Naive thymus-derived CD4-positive, alpha-beta T cell (primary cell): Measurements from ENCODE around the gene GRIK1. TPM values are rescaled to one million over a fixed set of nuclear protein-coding genes. Genes with fewer than 3 reads are reported as not detected.

ENCODE experiments used
- ATAC-seq: fragments of 150-1000 bp; cut with Tn5 transposase; 2 replicates; pipeline ENCODE4 v1.10.0; 2021; ENCODE audit warnings: mild to moderate bottlenecking, moderate library complexity
- CTCF ChIA-PET: fragments of 350-600 bp; sonication (Branson Sonifier 250); formaldehyde crosslinking; loops from one replicate; lab custom pipeline; 2021; ENCODE audit warnings: antibody characterized with exemption; lab: Charles Lee
- POLR2A ChIA-PET: fragments of 350-600 bp; sonication (Branson Sonifier 250); formaldehyde crosslinking; loops from one replicate; lab custom pipeline; 2021; ENCODE audit warnings: antibody characterized with exemption, inconsistent platforms; lab: Charles Lee
- DNase-seq, 9 donors: peaks; one replicate each; pipeline versions ENCODE4 v3.0.0 to v3.0.0-alpha.2; 2020 to 2022; ENCODE audit warnings: mixed read lengths in 1 of 9
- H3K27ac ChIP-seq: one replicate; pipeline ENCODE4 v1.7.0; 2013; ENCODE audit warnings: mild to moderate bottlenecking, low read depth, low read length, moderate library complexity
- H3K27me3 ChIP-seq, 2 donors: one replicate each; pipeline ENCODE4 v1.7.0; 2013; ENCODE audit warnings: low read length in 2 of 2, mild to moderate bottlenecking in 2 of 2, moderate library complexity in 2 of 2; ENCODE audit not compliant: control insufficient read depth in 2 of 2, insufficient read depth in 2 of 2
- H3K36me3 ChIP-seq, 3 experiments: 1 replicate in 2 of 3; 2 replicates in 1 of 3; pipeline ENCODE4 v1.7.0; 2013; ENCODE audit warnings: low read length in 3 of 3, mild to moderate bottlenecking in 3 of 3, moderate library complexity in 1 of 3; ENCODE audit not compliant: insufficient read depth in 3 of 3, control insufficient read depth in 2 of 3
- H3K4me1 ChIP-seq, 2 donors: one replicate each; pipeline ENCODE4 v1.7.0; 2013; ENCODE audit warnings: low read length in 2 of 2, mild to moderate bottlenecking in 2 of 2, moderate library complexity in 1 of 2; ENCODE audit not compliant: control insufficient read depth in 2 of 2, insufficient read depth in 2 of 2
- H3K4me3 ChIP-seq: 2 replicates; pipeline ENCODE4 v1.7.0; 2013; ENCODE audit warnings: mild to moderate bottlenecking, low read length
- H3K9me3 ChIP-seq, 3 experiments: 1 replicate in 2 of 3; 2 replicates in 1 of 3; pipeline ENCODE4 v1.7.0; 2013; ENCODE audit warnings: low read length in 3 of 3; ENCODE audit not compliant: control insufficient read depth in 2 of 3
- H3K27ac Mint-ChIP-seq, 9 donors: one replicate each; pipeline ENCODE4 v1.8.0; 2020 to 2022; ENCODE audit warnings: mixed read lengths in 9 of 9, mild to moderate bottlenecking in 8 of 9, moderate library complexity in 5 of 9, inconsistent platforms in 2 of 9
- H3K27me3 Mint-ChIP-seq, 5 donors: one replicate each; pipeline ENCODE4 v1.8.0; 2021 to 2022; ENCODE audit warnings: mixed read lengths in 5 of 5, mild to moderate bottlenecking in 1 of 5
- H3K36me3 Mint-ChIP-seq, 5 donors: one replicate each; pipeline ENCODE4 v1.8.0; 2020 to 2022; ENCODE audit warnings: mixed read lengths in 5 of 5, mild to moderate bottlenecking in 3 of 5, inconsistent platforms in 1 of 5
- H3K4me1 Mint-ChIP-seq, 7 donors: one replicate each; pipeline ENCODE4 v1.8.0; 2020 to 2022; ENCODE audit warnings: mixed read lengths in 7 of 7, mild to moderate bottlenecking in 3 of 7, inconsistent platforms in 1 of 7
- H3K4me3 Mint-ChIP-seq, 10 donors: one replicate each; pipeline ENCODE4 v1.8.0; 2020 to 2022; ENCODE audit warnings: mild to moderate bottlenecking in 10 of 10, mixed read lengths in 10 of 10, moderate library complexity in 6 of 10, inconsistent platforms in 2 of 10
- H3K9me3 Mint-ChIP-seq, 11 donors: one replicate each; pipeline ENCODE4 v1.8.0; 2020 to 2022; ENCODE audit warnings: mixed read lengths in 11 of 11, mild to moderate bottlenecking in 4 of 11, inconsistent platforms in 1 of 11, moderate library complexity in 1 of 11
- intact Hi-C, 2 donors: fragments of 100-400 bp; cut with micrococcal nuclease; formaldehyde crosslinking; loops; one replicate each; pipeline ENCODE4 v1.15.1; 2023
- polyA plus RNA-seq, 2 donors: library from polyadenylated mRNA; unstranded; fragments of 300-500 nt; fragmentation: Illumina TruSeq; gene quantifications; one replicate each; pipeline ENCODE4 v1.2.3, GENCODE V29; 2021
- total RNA-seq, 6 experiments: library from RNA in 5 of 6; stranded (reverse) in 5 of 6; gene quantifications; 1 replicate in 5 of 6; 2 replicates in 1 of 6; pipeline ENCODE4 v1.2.3 and lab custom pipeline; 2021 to 2026

Gene GRIK1
- total and polyA plus RNA-seq, 7 experiments from 2014 or later = 0.10 TPM; not detected in 6

DNA sequence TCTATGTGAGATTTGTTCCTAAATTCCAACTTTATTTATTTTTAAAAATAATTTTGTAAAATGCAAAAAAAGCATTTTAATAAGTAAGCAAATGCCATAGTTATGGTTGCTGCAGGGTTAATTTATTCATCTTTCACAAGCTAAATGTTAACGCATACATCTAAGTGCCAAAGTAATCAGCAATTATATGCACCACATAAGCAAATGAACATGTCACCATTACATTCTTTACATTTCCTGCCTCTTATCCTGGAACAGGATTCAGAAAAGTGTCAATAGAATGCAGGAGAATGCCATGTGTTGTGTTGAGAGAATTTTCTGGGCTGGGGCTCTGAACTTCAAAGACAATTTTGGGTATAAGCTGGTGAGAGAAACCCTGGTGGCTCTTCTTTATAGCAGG lies 136.6 kb downstream of the GRIK1 start:
- Histone ChIP-seq H3K36me3 (no peaks in the 10 kb centered on the region), H3K27me3 (no peaks in the 10 kb centered on the region), H3K9me3 (no peaks in the 10 kb centered on the region), H3K4me3 (no peak overlapping the region), H3K27ac (no peak overlapping the region), H3K4me1 (no peaks in the 10 kb centered on the region)
- Mint-ChIP-seq H3K36me3 (peaks cover 0 to 3% (median 0%) of the 10 kb centered on the region in 5 donors), H3K4me3 (no peak overlapping the region), H3K9me3 (peaks cover 0 to 2% (median 0%) of the 10 kb centered on the region in 11 donors), H3K27ac (no peak overlapping the region), H3K27me3 (peaks cover 3 to 27% (median 13%) of the 10 kb centered on the region in 5 donors), H3K4me1 (peaks cover 0 to 2% (median 0%) of the 10 kb centered on the region in 7 donors)
- ATAC-seq = no peak
- intact Hi-C loops = no loop called here
- no peak for DNase-seq
- POLR2A ChIA-PET = interaction anchor here (0.6 kb wide), 1 partner anchor 202 kb away, joined by 4 read pairs; no protein-coding TSS in a partner anchor
- CTCF ChIA-PET = no interaction called here

DNA sequence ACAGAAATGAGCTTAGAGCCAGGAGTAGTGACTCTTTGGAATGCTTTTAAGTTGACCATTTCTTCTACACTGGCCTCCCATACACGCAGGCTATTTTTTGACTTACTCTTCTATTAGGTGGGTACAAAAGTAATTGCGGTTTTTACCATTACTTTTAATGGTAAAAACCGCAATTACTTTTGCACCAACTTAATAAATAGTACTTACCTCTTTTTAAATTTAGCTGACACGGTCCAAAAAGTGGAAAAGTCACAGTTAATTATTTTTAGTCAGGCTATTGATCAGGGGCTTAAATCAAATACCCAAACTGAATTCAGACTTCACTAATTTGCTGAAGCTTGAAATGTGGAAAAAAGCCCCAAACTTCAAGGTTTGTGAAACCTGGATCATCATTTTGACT lies 138.7 kb downstream of the GRIK1 start:
- H3K27ac Mint-ChIP-seq = no peak overlapping the region
- H3K4me3 ChIP-seq = no peak overlapping the region
- peaks cover 0 to 27% (median 12%) of the 10 kb centered on the region in 5 donors for H3K27me3 Mint-ChIP-seq
- no peaks in the 10 kb centered on the region for H3K9me3 ChIP-seq
- peaks cover 0 to 2% (median 0%) of the 10 kb centered on the region in 11 donors for H3K9me3 Mint-ChIP-seq
- H3K36me3 ChIP-seq = no peaks in the 10 kb centered on the region
- CTCF ChIA-PET = no interaction called here
- peaks cover 0 to 3% (median 0%) of the 10 kb centered on the region in 5 donors for H3K36me3 Mint-ChIP-seq
- H3K4me3 Mint-ChIP-seq = no peak overlapping the region
- POLR2A ChIA-PET = no interaction called here
- H3K27me3 ChIP-seq = no peaks in the 10 kb centered on the region
- DNase-seq (no peak), ATAC-seq (no peak)
- intact Hi-C loops = no loop called here
- no peak overlapping the region for H3K27ac ChIP-seq
- no peaks in the 10 kb centered on the region for H3K4me1 ChIP-seq
- H3K4me1 Mint-ChIP-seq = peaks cover 0 to 2% (median 0%) of the 10 kb centered on the region in 7 donors

DNA sequence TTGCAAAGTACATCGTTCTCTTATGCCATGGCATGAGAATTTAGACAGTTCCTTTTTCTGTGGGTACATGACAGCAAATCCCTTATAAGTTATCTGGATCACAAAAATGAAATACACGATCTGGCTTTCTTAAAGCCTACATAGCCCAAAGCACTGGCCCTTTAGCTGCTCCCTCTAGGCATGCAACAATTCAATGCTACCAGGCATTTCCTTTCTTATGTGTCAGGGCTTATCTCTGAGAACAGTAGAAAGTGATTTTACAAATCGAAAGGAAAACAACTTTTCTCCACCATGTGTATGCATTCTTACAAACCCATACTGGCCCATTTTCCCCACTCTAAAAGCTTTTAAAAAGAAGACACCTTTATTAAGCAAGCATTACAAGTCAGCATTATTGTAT lies 139.7 kb downstream of the GRIK1 start:
- Mint-ChIP-seq H3K36me3 (peaks cover 0 to 3% (median 0%) of the 10 kb centered on the region in 5 donors), H3K4me1 (peaks cover 0 to 2% (median 0%) of the 10 kb centered on the region in 7 donors), H3K9me3 (peaks cover 0 to 2% (median 0%) of the 10 kb centered on the region in 11 donors), H3K27ac (no peak overlapping the region), H3K27me3 (peaks cover 0 to 27% (median 12%) of the 10 kb centered on the region in 5 donors), H3K4me3 (no peak overlapping the region)
- Histone ChIP-seq H3K9me3 (no peaks in the 10 kb centered on the region), H3K27me3 (no peaks in the 10 kb centered on the region), H3K4me3 (no peak overlapping the region), H3K4me1 (no peaks in the 10 kb centered on the region), H3K27ac (no peak overlapping the region), H3K36me3 (no peaks in the 10 kb centered on the region)
- DNase-seq (no peak), ATAC-seq (no peak)
- POLR2A ChIA-PET = no interaction called here
- intact Hi-C loops = no loop called here
- CTCF ChIA-PET = no interaction called here

DNA sequence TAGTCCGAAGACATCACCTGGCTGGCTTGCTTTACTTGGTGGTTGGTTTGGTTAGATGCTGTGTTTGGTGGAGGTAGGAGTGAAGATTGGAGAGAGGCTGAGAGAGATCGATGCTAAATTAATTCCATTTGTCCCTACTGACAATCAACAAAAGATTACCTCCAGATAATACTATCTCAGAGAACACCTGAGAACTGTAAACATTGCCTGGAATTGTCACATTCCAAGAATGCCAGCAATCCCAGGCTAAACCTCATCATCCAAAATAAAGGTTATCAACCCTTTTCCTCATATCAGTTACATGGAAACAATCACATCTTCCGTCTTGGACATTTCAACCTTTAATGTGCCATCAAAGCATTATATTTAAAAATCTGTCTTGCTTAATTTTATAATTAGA lies 141.0 kb downstream of the GRIK1 start:
- H3K9me3 Mint-ChIP-seq = peaks cover 0 to 2% (median 0%) of the 10 kb centered on the region in 11 donors

DNA sequence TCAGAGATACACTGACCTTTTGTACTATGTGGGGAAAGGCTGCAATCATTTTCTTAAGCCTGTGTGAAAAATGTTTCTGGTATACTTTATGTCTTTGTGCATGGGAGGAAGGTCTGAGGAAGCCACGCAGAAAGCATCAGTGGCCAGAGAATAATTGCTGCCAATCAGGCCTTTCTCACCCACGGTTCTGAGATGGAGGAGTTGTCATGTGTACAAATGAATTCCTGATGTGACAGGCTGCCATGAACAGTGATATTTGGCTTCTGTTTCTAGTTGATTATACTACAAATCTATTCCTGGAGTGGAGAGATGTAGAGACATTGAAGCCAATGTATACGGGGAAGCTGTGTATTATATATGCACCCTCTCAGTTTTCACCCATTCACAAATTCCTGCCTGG lies 142.6 kb downstream of the GRIK1 start:
- peaks cover 0 to 2% (median 0%) of the 10 kb centered on the region in 7 donors for H3K4me1 Mint-ChIP-seq

More for the DNA sequence above, 141.0 kb downstream of the GRIK1 start:
- Histone ChIP-seq H3K4me1 (no peaks in the 10 kb centered on the region), H3K9me3 (no peaks in the 10 kb centered on the region), H3K27ac (no peak overlapping the region), H3K36me3 (no peaks in the 10 kb centered on the region), H3K4me3 (no peak overlapping the region), H3K27me3 (no peaks in the 10 kb centered on the region)
- no peak for ATAC-seq
- intact Hi-C loops = no loop called here
- Mint-ChIP-seq H3K4me3 (no peak overlapping the region), H3K27me3 (peaks cover 0 to 23% (median 11%) of the 10 kb centered on the region in 5 donors), H3K36me3 (peaks cover 0 to 3% (median 0%) of the 10 kb centered on the region in 5 donors), H3K27ac (no peak overlapping the region), H3K4me1 (peaks cover 0 to 2% (median 0%) of the 10 kb centered on the region in 7 donors)
- no peak for DNase-seq
- CTCF ChIA-PET = no interaction called here
- POLR2A ChIA-PET = no interaction called here

DNA sequence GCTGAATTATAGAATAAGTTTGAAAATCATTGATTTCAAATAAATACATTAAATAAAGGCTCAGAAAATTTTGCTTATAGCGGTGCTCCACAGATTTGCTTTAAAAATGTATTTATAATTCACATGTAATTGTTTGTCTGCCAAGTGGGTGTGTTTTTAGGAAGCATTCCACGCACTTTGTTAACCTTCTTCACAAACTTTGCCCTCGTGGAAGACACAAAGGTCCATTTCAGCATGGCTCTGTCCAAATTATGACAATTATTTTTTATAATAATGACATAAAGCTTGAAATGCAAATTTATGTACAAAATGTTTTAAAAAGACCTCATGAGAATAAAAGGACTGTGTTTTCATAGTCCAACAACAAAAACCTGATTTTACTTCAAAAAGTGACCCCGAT lies 146.1 kb downstream of the GRIK1 start:
- no peak overlapping the region for H3K4me3 ChIP-seq
- H3K9me3 ChIP-seq = no peaks in the 10 kb centered on the region
- H3K36me3 ChIP-seq = no peaks in the 10 kb centered on the region
- intact Hi-C loops = no loop called here
- H3K4me1 Mint-ChIP-seq = no peaks in the 10 kb centered on the region
- ATAC-seq (no peak), DNase-seq (no peak)
- H3K27ac Mint-ChIP-seq = no peak overlapping the region
- H3K4me1 ChIP-seq = no peaks in the 10 kb centered on the region
- ChIA-PET POLR2A (no interaction called here), CTCF (no interaction called here)
- H3K27me3 Mint-ChIP-seq = peaks cover 0 to 15% (median 0%) of the 10 kb centered on the region in 5 donors
- H3K9me3 Mint-ChIP-seq = peaks cover 0 to 5% (median 0%) of the 10 kb centered on the region in 11 donors
- H3K27ac ChIP-seq = no peak overlapping the region
- no peaks in the 10 kb centered on the region for H3K27me3 ChIP-seq
- H3K36me3 Mint-ChIP-seq = no peaks in the 10 kb centered on the region
- no peak overlapping the region for H3K4me3 Mint-ChIP-seq

More for the DNA sequence above, 142.6 kb downstream of the GRIK1 start:
- DNase-seq (no peak), ATAC-seq (no peak)
- ChIA-PET POLR2A (interaction anchor here (0.7 kb wide), 1 partner anchor 9 kb away, joined by 4 read pairs; no protein-coding TSS in a partner anchor), CTCF (interaction anchor here (0.6 kb wide), 1 partner anchor 173 kb away, joined by 5 read pairs; no protein-coding TSS in a partner anchor)
- H3K36me3 ChIP-seq = no peaks in the 10 kb centered on the region
- no peak overlapping the region for H3K27ac ChIP-seq
- H3K4me3 ChIP-seq = no peak overlapping the region
- H3K4me1 ChIP-seq = no peaks in the 10 kb centered on the region
- Mint-ChIP-seq H3K36me3 (peaks cover 0 to 3% (median 0%) of the 10 kb centered on the region in 5 donors), H3K4me3 (no peak overlapping the region), H3K27me3 (peaks cover 0 to 21% (median 8%) of the 10 kb centered on the region in 5 donors), H3K27ac (no peak overlapping the region), H3K9me3 (peaks cover 0 to 2% (median 0%) of the 10 kb centered on the region in 11 donors)
- intact Hi-C loops = no loop called here
- no peaks in the 10 kb centered on the region for H3K9me3 ChIP-seq
- no peaks in the 10 kb centered on the region for H3K27me3 ChIP-seq

DNA sequence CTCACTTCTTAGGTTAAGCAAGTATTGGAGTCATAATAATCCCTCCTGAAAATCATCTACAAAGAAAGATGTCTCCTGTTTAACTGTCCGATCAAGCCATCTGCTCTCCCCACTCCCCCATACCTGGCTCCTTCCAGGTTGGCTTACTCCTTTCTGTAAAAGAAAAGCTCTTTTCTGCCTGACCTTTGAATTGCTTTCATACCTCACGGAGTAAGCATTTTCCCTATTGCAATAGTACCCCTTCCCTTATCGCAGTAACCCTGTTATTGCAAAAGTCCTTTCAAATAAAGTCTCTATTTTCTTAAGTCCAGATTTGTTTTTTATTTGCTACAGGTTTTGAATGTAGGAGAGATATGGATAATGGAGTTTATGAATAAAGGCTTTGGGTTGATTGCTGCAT lies 150.4 kb downstream of the GRIK1 start:
- no peak overlapping the region for H3K27ac Mint-ChIP-seq
- no peak for ATAC-seq

More for the DNA sequence above, 150.4 kb downstream of the GRIK1 start:
- no peak overlapping the region for H3K4me3 Mint-ChIP-seq
- no peak overlapping the region for H3K4me3 ChIP-seq
- intact Hi-C loops = no loop called here
- no peaks in the 10 kb centered on the region for H3K4me1 Mint-ChIP-seq
- H3K4me1 ChIP-seq = no peaks in the 10 kb centered on the region
- no peaks in the 10 kb centered on the region for H3K36me3 Mint-ChIP-seq
- peaks cover 0 to 21% (median 7%) of the 10 kb centered on the region in 5 donors for H3K27me3 Mint-ChIP-seq
- CTCF ChIA-PET = no interaction called here
- no peak for DNase-seq
- POLR2A ChIA-PET = no interaction called here
- peaks cover 0 to 4% (median 0%) of the 10 kb centered on the region in 11 donors for H3K9me3 Mint-ChIP-seq
- no peaks in the 10 kb centered on the region for H3K36me3 ChIP-seq
- peaks cover 0 to 3% of the 10 kb centered on the region in 2 donors for H3K27me3 ChIP-seq
- no peak overlapping the region for H3K27ac ChIP-seq
- H3K9me3 ChIP-seq = no peaks in the 10 kb centered on the region
